Fibroblast of pulmonary artery (primary cell): Measurements from ENCODE around the gene CACNA1D.

Experiments
- DNase-seq: peaks from one replicate; pipeline ENCODE4 v3.0.0-alpha.2; 2010; ENCODE audit warnings: low read depth
- H3K4me3 ChIP-seq: replicated peaks from 2 replicates; pipeline ENCODE4 v1.5.1; 2011; ENCODE audit warnings: low read depth, mild to moderate bottlenecking, control low read depth, low read length, moderate library complexity
- TF ChIP-seq, protein P1 (sequence below): IDR thresholded peaks from 2 replicates; pipeline ENCODE4 v1.5.1; 2011; ENCODE audit warnings: mild to moderate bottlenecking, control low read depth, low read length, inconsistent platforms; ENCODE audit errors: missing control alignments

CACNA1D gene

DNA sequence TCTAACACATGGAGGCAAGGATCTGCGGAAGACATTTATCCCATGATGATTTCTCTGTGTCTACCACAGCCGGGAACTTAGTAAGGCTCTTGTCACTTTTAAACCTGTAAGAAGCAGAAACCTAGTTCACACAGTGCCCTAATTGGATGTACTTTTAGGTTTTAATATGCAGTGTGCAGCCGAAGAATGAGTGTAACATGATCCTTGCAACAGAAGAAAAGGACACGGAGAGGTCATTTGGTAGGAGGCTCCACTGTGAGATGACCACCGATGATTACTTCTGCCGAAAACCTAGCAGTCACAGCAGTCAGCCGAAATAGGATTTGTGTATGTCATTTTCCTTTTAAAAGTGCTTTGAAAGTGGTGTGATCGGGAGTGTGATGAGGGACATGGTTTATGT, 6.8 kb downstream of the CACNA1D start:
- DNase-seq = no peak
- no peak overlapping the region for H3K4me3 ChIP-seq
- TF ChIP-seq, protein P1, sequence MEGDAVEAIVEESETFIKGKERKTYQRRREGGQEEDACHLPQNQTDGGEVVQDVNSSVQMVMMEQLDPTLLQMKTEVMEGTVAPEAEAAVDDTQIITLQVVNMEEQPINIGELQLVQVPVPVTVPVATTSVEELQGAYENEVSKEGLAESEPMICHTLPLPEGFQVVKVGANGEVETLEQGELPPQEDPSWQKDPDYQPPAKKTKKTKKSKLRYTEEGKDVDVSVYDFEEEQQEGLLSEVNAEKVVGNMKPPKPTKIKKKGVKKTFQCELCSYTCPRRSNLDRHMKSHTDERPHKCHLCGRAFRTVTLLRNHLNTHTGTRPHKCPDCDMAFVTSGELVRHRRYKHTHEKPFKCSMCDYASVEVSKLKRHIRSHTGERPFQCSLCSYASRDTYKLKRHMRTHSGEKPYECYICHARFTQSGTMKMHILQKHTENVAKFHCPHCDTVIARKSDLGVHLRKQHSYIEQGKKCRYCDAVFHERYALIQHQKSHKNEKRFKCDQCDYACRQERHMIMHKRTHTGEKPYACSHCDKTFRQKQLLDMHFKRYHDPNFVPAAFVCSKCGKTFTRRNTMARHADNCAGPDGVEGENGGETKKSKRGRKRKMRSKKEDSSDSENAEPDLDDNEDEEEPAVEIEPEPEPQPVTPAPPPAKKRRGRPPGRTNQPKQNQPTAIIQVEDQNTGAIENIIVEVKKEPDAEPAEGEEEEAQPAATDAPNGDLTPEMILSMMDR = no peak

DNA sequence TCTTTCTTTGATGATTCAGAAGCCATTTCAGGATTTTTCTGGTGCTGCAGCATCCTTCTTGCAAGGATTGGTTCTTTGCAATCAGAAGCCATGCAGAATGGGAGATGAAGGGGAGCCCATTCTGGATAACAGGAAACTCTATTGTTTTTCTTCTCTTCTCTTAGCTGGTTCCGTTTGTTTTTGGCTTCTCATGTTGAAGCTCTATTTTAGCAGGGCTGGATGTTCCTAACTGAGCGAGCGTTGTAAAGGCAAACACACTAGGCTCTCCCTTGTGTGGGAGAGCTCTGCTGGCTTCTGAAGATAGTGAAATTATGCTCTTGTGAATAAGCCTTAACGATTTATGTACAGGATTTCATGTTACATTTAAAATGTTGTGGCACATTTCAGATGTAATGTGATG, 8.3 kb downstream of the CACNA1D start:
- TF ChIP-seq, protein P1 = no peak
- no peak for DNase-seq
- H3K4me3 ChIP-seq = no peak overlapping the region

DNA sequence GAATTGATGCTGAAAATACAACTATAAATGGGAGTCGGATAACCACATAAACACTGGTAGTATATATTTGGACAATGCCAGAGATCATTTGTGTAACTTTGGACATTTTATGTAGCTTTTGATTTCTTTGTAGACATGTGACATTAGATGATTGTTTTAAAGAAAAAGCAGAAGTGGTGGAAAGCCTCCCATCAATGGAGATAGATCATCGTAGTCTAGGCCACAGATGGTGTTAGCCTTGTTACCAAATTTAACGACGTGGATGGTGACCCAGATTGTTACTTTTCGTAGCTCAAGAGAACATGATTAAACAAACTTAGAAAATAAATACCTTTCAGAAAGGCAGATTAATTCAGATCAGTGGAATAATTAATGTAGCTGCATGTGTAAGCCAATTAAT, 8.8 kb downstream of the CACNA1D start:
- H3K4me3 ChIP-seq = no peak overlapping the region
- TF ChIP-seq, protein P1 = no peak
- DNase-seq = no peak

DNA sequence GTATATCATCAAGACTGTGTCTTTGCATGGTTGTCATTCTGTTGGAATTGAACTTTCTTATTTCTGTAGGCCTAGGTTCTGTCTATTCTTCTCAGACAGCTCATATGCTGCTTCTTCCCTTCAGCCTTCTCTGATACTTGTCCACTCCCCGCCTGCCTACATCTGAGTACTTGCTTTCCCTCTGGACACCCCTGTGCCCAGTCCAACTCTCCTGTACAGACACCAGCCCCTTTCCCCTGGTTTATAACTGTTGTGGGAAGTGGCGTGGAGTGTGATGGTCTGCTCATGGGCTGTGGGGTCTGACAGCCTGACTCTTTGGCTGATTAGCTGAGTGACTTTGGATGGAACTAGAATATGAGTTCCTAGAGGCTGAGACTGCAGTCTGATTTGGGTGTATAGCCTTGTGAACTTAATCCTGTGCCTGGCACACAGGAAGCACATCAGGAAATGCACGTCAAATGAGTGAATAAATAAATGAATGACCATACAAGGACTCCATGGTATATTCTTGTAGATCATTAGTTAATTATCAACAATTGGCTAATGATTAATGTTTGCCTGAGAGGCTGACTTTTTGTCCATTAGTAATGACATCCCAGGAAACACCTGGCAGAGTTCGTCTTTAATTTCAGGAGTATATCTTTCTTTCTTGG, 11.8 kb downstream of the CACNA1D start:
- H3K4me3 ChIP-seq = no peak overlapping the region
- DNase-seq = no peak
- TF ChIP-seq, protein P1 = no peak

DNA sequence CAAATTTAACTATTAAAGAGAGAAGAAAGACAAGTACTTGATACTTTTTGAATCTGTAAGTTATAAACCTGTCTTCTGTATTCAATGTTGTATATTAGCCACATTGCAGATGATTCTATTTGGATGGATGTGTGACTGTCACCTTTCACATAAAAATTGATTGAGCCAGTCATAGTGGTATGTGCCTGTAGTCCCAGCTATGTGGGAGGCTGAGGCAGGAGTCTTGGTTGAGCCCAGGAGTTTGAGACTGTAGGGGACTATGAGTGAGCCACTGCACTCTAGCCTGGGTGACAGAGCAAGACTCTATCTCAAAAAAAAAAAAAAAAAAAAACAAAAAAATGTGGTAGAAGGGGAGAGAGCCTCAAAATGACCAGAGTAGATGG, 12.3 kb downstream of the CACNA1D start:
- TF ChIP-seq, protein P1 = no peak
- no peak overlapping the region for H3K4me3 ChIP-seq
- DNase-seq = no peak

DNA sequence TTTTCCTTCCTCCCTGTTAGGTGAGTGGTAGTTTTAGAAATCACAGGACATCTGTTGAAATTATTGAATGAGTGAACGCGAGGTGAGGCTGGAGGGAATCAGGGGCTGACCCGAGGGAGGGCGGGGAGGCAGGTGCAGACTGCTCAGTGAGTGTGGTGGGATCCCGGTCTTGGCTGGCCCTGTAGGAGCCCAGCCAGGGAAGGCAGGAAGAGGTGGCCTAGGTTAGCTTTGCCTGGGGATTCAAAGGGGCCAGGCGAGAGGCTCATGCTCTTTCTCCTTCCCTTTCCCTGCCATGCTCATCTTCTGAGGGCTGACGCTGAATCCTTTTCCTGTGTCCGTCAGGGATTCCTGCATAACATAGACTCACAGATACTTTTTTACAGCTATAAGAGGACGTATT, 15.1 kb downstream of the CACNA1D start:
- DNase-seq = no peak
- H3K4me3 ChIP-seq = no peak overlapping the region
- TF ChIP-seq, protein P1 = no peak

DNA sequence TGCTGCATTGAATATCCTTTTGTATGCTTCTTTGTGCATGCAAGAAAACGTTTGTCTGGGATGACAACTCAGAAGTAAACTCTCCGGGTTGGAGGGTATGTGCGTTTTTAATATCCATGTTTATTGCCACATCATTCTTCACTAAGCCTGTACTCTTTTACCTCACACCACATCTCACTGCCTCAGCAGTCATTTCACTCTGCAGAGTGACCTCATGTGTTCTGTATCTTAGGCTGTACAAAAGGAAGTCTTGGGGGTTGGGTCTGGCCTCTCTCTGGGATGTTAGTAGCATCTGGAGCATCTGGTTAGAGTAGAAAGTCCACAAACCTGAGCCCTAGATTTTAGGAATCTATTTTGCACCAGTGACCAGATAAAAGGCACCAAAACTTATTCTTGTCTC, 16.1 kb downstream of the CACNA1D start:
- H3K4me3 ChIP-seq = no peak overlapping the region
- TF ChIP-seq, protein P1 = no peak
- no peak for DNase-seq
